HL-60 (cell line): ENCODE results near the gene APBB2.

ENCODE experiments used
- DNase-seq, 2 experiments: peaks; one replicate each; pipeline ENCODE4 v3.0.0-alpha.2; 2010 to 2020; ENCODE audit warnings: low read depth in 1 of 2, low spot score in 1 of 2
- H3K27ac ChIP-seq: fragments of 250-450 bp; sonication (Bioruptor Pico); replicated peaks from 2 replicates; pipeline ENCODE4 v1.5.1; 2020; ENCODE audit warnings: mild to moderate bottlenecking, moderate library complexity
- H3K27me3 ChIP-seq: fragments of 250-450 bp; sonication (Bioruptor Pico); 2 replicates; pipeline ENCODE4 v1.5.1; 2021; ENCODE audit warnings: mild to moderate bottlenecking, moderate library complexity; ENCODE audit not compliant: insufficient read depth, poor library complexity, severe bottlenecking
- H3K4me3 ChIP-seq: replicated peaks from 2 replicates; pipeline ENCODE4 v1.5.1; 2011; ENCODE audit warnings: mild to moderate bottlenecking, control low read depth, low read length; ENCODE audit not compliant: insufficient read depth
- CTCF ChIP-seq: IDR thresholded peaks from one replicate; pipeline ENCODE4 v1.5.1; 2011; ENCODE audit warnings: low read length, control low read depth, inconsistent platforms; ENCODE audit not compliant: insufficient read depth
- GABPA ChIP-seq: IDR thresholded peaks from 2 replicates; pipeline ENCODE4 v1.6.1; 2012; ENCODE audit warnings: low read depth
- POLR2AphosphoS5 ChIP-seq: IDR thresholded peaks from 2 replicates; pipeline ENCODE4 v1.6.1; 2012; ENCODE audit warnings: low read depth
- REST ChIP-seq: IDR thresholded peaks from 2 replicates; pipeline ENCODE4 v1.6.1; 2012; ENCODE audit warnings: low read depth; ENCODE audit not compliant: insufficient replicate concordance
- SPI1 ChIP-seq: IDR thresholded peaks from 2 replicates; pipeline ENCODE4 v1.6.1; 2012; ENCODE audit warnings: low read depth, mild to moderate bottlenecking, borderline replicate concordance

Gene APBB2

GRCh38 chr4:41205130-41205529 is 9.2 kb downstream of the APBB2 start:
- Histone ChIP-seq H3K27me3 (peaks cover 4% of the 10 kb centered on the region), H3K27ac (no peak overlapping the region), H3K4me3 (no peak overlapping the region)
- TF ChIP-seq REST: no peak
- no peak for TF ChIP-seq POLR2AphosphoS5
- no peak for TF ChIP-seq SPI1
- TF ChIP-seq CTCF: no peak
- TF ChIP-seq GABPA: no peak
- DNase-seq: no peak

DNA sequence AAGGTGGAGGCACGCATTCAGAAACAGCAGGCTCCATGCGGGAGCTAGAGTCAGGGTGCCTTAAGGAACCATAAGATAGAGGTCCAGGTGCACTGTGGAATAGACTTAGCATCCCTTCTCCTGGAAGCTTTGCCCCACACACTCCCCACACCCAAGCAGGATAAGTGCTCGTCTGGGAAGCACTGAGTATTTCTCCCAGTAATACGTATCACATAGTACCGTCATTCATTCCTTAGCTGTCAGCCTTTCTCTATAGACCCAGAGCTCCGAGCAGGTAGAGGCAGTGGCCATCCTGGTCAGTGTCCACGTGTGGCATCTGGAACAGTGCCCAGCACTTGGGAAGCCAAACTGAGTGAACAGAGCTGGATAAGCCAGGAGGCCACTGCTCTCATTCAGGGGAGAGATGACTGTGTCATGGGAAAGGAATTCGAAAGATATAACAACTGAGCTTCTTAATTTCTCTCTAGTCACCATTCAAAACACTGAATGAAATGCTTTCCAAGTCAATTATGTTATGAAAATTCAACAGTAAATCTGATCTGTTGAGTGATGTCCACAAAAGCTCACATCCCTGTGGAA is 9.9 kb downstream of the APBB2 start:
- no peak overlapping the region for H3K27ac ChIP-seq
- TF ChIP-seq GABPA (no peak), CTCF (no peak)
- no peak for DNase-seq
- H3K4me3 ChIP-seq: no peak overlapping the region
- peaks cover 4% of the 10 kb centered on the region for H3K27me3 ChIP-seq

DNA sequence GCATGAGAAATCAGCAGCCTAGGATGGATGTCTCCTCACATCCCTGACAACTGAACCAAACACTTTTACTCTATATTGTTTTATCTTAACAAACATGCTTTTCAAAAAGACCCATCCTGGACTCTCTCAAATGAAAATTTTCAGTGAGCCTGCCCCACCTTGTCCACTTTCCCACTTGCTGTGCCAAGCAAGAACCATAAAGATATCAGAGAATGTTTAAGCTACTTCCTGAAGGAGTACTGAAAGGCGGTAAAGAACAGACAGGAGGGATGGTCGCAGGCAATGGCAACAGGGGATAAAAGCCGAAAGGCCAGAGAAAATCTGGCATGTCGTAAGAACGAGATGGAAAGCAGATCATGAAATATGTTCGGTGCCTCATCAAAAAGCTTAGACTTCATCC is 10.5 kb downstream of the APBB2 start:
- Histone ChIP-seq H3K27me3 (peaks cover 4% of the 10 kb centered on the region), H3K27ac (no peak overlapping the region), H3K4me3 (no peak overlapping the region)
- no peak for DNase-seq
- TF ChIP-seq SPI1 (no peak), REST (no peak), CTCF (no peak)

DNA sequence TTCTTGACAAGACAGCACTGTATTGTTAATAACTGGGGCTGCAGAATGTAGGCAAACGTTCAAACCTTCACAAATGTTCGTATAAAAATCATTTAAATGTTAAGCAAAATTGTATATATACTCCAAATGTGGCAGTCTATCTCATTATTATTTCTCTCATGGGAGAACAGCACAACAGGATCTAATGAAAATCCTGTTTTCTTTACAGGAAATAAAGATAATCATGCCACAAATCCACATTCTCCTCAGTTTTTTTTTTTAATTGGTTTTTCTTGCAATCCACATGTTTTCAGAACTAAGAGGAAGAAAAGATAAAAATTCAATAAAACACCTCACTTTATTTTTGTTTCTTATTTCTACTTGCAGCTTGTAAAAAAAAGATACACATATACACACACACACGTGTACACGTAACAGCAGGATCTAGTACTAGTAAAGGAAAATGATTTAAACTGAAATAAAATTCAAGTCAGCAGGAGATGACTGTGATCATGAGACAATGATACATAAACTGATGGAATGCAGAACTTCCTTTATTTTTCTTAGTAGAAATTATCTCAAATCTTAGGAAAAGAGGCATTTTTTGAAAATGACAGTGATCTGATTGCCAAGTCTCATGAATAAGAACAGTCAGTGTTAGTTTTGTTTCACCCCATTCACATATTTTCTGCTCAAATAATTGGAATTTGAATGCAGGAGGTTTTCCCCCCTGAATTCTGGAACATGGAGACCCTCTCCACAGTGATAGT is 11.3 kb downstream of the APBB2 start:
- H3K27ac ChIP-seq: no peak overlapping the region
- H3K4me3 ChIP-seq: no peak overlapping the region
- H3K27me3 ChIP-seq: peaks cover 4% of the 10 kb centered on the region
- TF ChIP-seq SPI1 (no peak), GABPA (no peak), CTCF (no peak), REST (no peak), POLR2AphosphoS5 (no peak)
- no peak for DNase-seq
